ENCODE measurements around the gene DNAJC8. TPM values are rescaled to one million over a fixed set of nuclear protein-coding genes. Genes with fewer than 3 reads are reported as not detected.

DNAJC8 gene
- total and polyA plus RNA-seq, 10 of the 15 experiments (the other 5 are each of a cell fraction or from before 2014, with no cell fraction given): 91.2 to 296 (median 152) TPM

DNA sequence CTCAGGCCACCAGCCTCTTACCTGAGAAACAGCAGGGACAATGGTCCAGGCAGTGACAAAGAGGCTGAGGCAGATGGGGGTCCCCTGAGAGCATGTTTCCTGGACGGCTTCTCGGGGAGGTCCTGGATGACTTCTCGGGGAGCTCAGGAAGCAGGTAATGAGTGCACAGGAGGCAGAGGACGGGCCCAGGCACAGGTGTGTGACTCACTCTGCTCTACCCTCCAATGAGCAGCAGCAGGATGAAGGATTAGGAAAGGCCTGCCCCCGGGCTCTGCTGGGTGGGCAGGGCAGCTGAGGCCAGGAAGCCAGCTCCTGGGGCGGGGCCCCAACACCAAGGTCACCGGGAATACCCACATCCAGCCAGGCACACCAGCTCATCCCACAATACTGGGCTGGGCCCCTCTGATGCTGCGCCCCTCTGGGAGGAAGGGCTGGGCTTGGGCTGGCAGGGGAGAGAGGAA lies 39.1 kb downstream of the DNAJC8 start:
- ChIA-PET RAD21 (ENCODE audit: unreplicated experiment) (interaction anchor here (2.1 kb wide), 1 partner anchor 102 kb away, joined by 5 read pairs; no protein-coding TSS in a partner anchor), POLR2A (no interaction called here), SMC1A (ENCODE audit: uncharacterized antibody, unreplicated experiment) (interaction anchor here (3.5 to 22.7 kb wide), 2 partner anchors 10 to 103 kb away, joined by 15 to 445 read pairs; partner anchors contain the start of gene EYA3), CTCF (interaction anchor here (0.7 to 1.8 kb wide), 2 partner anchors 10 to 45 kb away, joined by 3 to 5 read pairs; no protein-coding TSS in a partner anchor)
- H3K79me2 ChIP-seq (ENCODE audit: control insufficient read depth, insufficient read depth, low read length): no peaks in the 10 kb centered on the region
- in situ Hi-C loops (cut with MboI) (no loop called here), intact Hi-C loops (cut with micrococcal nuclease; ENCODE audit: unreplicated experiment) (no loop called here)
- no peaks in the 10 kb centered on the region for H3K27me3 ChIP-seq (replicated peaks in 1 of 2; ENCODE audit: control insufficient read depth in 2 of 2, insufficient read depth in 2 of 2, low read length in 1 of 2)
- DNase-seq (ENCODE audit: low read depth, low spot score) (no peak), ATAC-seq (peak; percentile 21; the same call in 2 of the 3 replicates), FAIRE-seq (no peak)
- WGBS (ENCODE audit: insufficient coverage, insufficient replicate concordance, low lambda C conversion rate, missing lambda C conversion rate): 44% methylated on average over 8 of the region's 8 CpGs
- no peaks in the 10 kb centered on the region for H4K20me1 ChIP-seq (ENCODE audit: control insufficient read depth, insufficient read depth)
- no peak overlapping the region for H3K4me3 ChIP-seq
- peaks cover 8 to 9% of the 10 kb centered on the region in 2 experiments for H3K36me3 ChIP-seq (ENCODE audit: control insufficient read depth in 2 of 2, insufficient read depth in 2 of 2, low read length in 1 of 2)
- no peak for TF ChIP-seq EP300 (IDR thresholded peaks at IDR 0.05; ENCODE audit: borderline replicate concordance in 1 of 2, control insufficient read depth in 1 of 2, low read depth in 2 of 2, low read length in 2 of 2)
- TF ChIP-seq, protein P1, sequence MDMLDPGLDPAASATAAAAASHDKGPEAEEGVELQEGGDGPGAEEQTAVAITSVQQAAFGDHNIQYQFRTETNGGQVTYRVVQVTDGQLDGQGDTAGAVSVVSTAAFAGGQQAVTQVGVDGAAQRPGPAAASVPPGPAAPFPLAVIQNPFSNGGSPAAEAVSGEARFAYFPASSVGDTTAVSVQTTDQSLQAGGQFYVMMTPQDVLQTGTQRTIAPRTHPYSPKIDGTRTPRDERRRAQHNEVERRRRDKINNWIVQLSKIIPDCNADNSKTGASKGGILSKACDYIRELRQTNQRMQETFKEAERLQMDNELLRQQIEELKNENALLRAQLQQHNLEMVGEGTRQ (IDR thresholded peaks at IDR 0.05; ENCODE audit: borderline replicate concordance, low read depth, low read length): no peak
- TF ChIP-seq GABPA (IDR thresholded peaks at IDR 0.05; ENCODE audit: low read depth): no peak
- TF ChIP-seq, protein P2, sequence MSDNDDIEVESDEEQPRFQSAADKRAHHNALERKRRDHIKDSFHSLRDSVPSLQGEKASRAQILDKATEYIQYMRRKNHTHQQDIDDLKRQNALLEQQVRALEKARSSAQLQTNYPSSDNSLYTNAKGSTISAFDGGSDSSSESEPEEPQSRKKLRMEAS (IDR thresholded peaks at IDR 0.05; ENCODE audit: low read depth, low read length): no peak
- no peak for TF ChIP-seq KLF5 (IDR thresholded peaks at IDR 0.05; ENCODE audit: partially characterized antibody)
- no peak for TF ChIP-seq SREBF1 (IDR thresholded peaks at IDR 0.05; ENCODE audit: low read length)
- no peak for TF ChIP-seq RUNX3 (IDR thresholded peaks at IDR 0.05; ENCODE audit: low read length)
- TF ChIP-seq, protein P3, sequence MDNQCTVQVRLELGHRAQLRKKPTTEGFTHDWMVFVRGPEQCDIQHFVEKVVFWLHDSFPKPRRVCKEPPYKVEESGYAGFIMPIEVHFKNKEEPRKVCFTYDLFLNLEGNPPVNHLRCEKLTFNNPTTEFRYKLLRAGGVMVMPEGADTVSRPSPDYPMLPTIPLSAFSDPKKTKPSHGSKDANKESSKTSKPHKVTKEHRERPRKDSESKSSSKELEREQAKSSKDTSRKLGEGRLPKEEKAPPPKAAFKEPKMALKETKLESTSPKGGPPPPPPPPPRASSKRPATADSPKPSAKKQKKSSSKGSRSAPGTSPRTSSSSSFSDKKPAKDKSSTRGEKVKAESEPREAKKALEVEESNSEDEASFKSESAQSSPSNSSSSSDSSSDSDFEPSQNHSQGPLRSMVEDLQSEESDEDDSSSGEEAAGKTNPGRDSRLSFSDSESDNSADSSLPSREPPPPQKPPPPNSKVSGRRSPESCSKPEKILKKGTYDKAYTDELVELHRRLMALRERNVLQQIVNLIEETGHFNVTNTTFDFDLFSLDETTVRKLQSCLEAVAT (IDR thresholded peaks at IDR 0.05): no peak
- TF ChIP-seq, protein P4, sequence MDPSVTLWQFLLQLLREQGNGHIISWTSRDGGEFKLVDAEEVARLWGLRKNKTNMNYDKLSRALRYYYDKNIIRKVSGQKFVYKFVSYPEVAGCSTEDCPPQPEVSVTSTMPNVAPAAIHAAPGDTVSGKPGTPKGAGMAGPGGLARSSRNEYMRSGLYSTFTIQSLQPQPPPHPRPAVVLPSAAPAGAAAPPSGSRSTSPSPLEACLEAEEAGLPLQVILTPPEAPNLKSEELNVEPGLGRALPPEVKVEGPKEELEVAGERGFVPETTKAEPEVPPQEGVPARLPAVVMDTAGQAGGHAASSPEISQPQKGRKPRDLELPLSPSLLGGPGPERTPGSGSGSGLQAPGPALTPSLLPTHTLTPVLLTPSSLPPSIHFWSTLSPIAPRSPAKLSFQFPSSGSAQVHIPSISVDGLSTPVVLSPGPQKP (IDR thresholded peaks at IDR 0.05; ENCODE audit: low read depth, low read length): no peak
- no TSS peak for BruUV-seq (replicated peaks)
- H3K4me2 ChIP-seq (ENCODE audit: control insufficient read depth, insufficient read depth): no peak overlapping the region
- H3K4me1 ChIP-seq (ENCODE audit: control insufficient read depth, insufficient read depth, low read length): peaks cover 20% of the 10 kb centered on the region
- no peak overlapping the region for H2AFZ ChIP-seq (ENCODE audit: control insufficient read depth, low read depth, low read length)
- H3K9ac ChIP-seq (ENCODE audit: control insufficient read depth, insufficient read depth, low read length): no peak overlapping the region
- no peak overlapping the region for H3K27ac ChIP-seq (ENCODE audit: control insufficient read depth, insufficient read depth)
- peaks cover 2% of the 10 kb centered on the region; the same call in 2 of the 3 replicates for H3K9me3 ChIP-seq (replicated peaks; ENCODE audit: control insufficient read depth, insufficient read depth, low read length)

Data from GM12878 (cell line).